Measurements from ENCODE around the gene TEAD2. TPM values are rescaled to one million over a fixed set of nuclear protein-coding genes. Genes with fewer than 3 reads are reported as not detected.

TEAD2 gene
- total and polyA plus RNA-seq, 2 donors (not counting 1 experiment from before 2014, with no cell fraction given) = 5.8 to 12.0 TPM

DNA sequence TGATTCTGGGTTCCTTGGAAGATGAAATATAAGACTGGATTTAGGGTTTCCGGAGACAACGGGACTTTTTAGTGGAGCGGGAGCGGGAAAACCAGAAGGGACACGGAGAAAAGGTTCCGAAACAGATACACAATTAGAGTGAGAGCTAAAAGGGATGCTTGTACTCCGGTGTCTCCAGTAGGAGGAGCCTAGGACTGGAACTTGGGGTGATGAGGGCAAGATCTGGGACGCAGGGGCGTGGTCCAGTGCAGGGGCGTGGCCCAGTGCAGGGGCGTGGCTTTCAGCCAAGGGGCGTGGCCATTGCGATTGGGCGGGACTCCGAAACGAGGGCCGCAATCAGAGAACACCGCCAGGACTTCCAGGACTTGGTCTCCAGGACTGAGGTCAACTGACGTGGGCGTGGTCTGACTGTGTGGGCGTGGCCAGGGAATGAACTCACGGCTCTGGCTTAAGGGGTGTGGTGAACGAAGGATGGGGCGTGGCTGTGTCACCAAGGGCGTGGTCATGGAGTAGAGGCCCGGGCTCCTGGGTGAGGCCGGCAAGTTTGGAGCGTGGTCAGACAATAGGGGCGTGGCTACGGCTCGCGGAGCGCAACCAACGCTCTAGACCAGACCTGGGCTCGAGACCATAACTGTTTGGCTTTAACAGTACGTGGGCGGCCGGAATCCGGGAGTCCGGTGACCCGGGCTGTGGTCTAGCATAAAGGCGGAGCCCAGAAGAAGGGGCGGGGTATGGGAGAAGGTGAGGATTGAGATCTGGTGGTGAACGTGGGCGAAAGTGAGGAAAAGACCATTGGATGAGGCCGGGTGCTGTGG is 1.3 kb upstream of the TEAD2 start, which contains the start of gene DKKL1:
Gene DKKL1, plus strand, starts transcription at position 610 of the 815 bp plus-strand sequence. Its CDS starts 122 bp downstream, at position 732.
- Histone ChIP-seq H3K9me3 (ENCODE audit: control extremely low read depth in 1 of 3, control insufficient read depth in 2 of 3, insufficient read depth in 1 of 3, low read length in 2 of 3) (peaks cover 0 to 13% (median 4%) of the 10 kb centered on the region in 3 donors), H3K9ac (ENCODE audit: low read length) (peak within 1 kb of the TSS; percentile 65), H3K4me2 (replicated peaks; ENCODE audit: low read depth, low read length, poor library complexity, severe bottlenecking) (peak within 1 kb of the TSS; percentile 98), H3K4me3 (ENCODE audit: control extremely low read depth in 1 of 5, extremely low read depth in 1 of 5, insufficient read depth in 1 of 5, low read depth in 2 of 5, low read length in 4 of 5) (peak within 1 kb of the TSS in 4 of 5 experiments; percentile 45 to 83 (median 58)), H3K27ac (ENCODE audit: low read length in 2 of 2) (peak within 1 kb of the TSS in 1 of 2 donors; percentile 6), H3K79me2 (ENCODE audit: control insufficient read depth, insufficient read depth, low read length) (no peaks in the 10 kb centered on the region), H4K20me1 (ENCODE audit: control insufficient read depth, insufficient read depth, low read length, poor library complexity, severe bottlenecking) (no peaks in the 10 kb centered on the region), H3K4me1 (ENCODE audit: control insufficient read depth in 2 of 2, insufficient read depth in 2 of 2, low read length in 2 of 2) (peaks cover 46 to 55% of the 10 kb centered on the region in 2 donors), H3K36me3 (replicated peaks in 1 of 2; ENCODE audit: control extremely low read depth in 1 of 2, control insufficient read depth in 1 of 2, extremely low read depth in 1 of 2, insufficient read depth in 2 of 2, low read length in 1 of 2) (no peaks in the 10 kb centered on the region), H2AFZ (ENCODE audit: insufficient read depth, low read depth, low read length, poor library complexity, severe bottlenecking) (peak within 1 kb of the TSS; percentile 77), H3K27me3 (replicated peaks in 1 of 4; ENCODE audit: control extremely low read depth in 1 of 4, control insufficient read depth in 3 of 4, insufficient read depth in 4 of 4, low read length in 3 of 4) (peaks cover 0 to 10% (median 3%) of the 10 kb centered on the region in 4 experiments)
- peak; percentile 80 for ATAC-seq (ENCODE audit: low read depth)
- POLR2A ChIA-PET = interaction anchor here (0.9 to 2.7 kb wide), 5 partner anchors 10 to 30 kb away, joined by 3 to 11 read pairs (median 5); partner anchors contain the start of gene CD37
- TF ChIP-seq EZH2 (IDR thresholded peaks at IDR 0.05; ENCODE audit: borderline replicate concordance, insufficient read depth, low read depth, low read length, poor library complexity, severe bottlenecking) = no peak
- TF ChIP-seq, protein P1, sequence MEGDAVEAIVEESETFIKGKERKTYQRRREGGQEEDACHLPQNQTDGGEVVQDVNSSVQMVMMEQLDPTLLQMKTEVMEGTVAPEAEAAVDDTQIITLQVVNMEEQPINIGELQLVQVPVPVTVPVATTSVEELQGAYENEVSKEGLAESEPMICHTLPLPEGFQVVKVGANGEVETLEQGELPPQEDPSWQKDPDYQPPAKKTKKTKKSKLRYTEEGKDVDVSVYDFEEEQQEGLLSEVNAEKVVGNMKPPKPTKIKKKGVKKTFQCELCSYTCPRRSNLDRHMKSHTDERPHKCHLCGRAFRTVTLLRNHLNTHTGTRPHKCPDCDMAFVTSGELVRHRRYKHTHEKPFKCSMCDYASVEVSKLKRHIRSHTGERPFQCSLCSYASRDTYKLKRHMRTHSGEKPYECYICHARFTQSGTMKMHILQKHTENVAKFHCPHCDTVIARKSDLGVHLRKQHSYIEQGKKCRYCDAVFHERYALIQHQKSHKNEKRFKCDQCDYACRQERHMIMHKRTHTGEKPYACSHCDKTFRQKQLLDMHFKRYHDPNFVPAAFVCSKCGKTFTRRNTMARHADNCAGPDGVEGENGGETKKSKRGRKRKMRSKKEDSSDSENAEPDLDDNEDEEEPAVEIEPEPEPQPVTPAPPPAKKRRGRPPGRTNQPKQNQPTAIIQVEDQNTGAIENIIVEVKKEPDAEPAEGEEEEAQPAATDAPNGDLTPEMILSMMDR (IDR thresholded peaks at IDR 0.05) = no peak
- H3K4me3 Mint-ChIP-seq = peak within 1 kb of the TSS; percentile 35
- intact Hi-C loops (cut with micrococcal nuclease) = loop anchor here (1.0 to 5.0 kb wide), 3 partner anchors 23 to 36 kb away; partner anchors contain the start of gene SLC6A16
- no peak within 1 kb of the TSS for H3K27ac Mint-ChIP-seq
- H3K4me1 Mint-ChIP-seq = peaks cover 37% of the 10 kb centered on the region
- WGBS (ENCODE audit: insufficient coverage) = 2% methylated on average over 45 of the region's 46 CpGs
- H3K9me3 Mint-ChIP-seq (ENCODE audit: insufficient read depth) = no peaks in the 10 kb centered on the region
- CTCF ChIA-PET = interaction anchor here (0.6 to 1.1 kb wide), 5 partner anchors 27 to 86 kb away, joined by 3 to 4 read pairs (median 3); no protein-coding TSS in a partner anchor
- H3K27me3 Mint-ChIP-seq = no peaks in the 10 kb centered on the region
- DNase-seq = peak; percentile 88

Measured in B cell (primary cell).